ENCODE measurements around the gene CSMD2.

Gene CSMD2

DNA sequence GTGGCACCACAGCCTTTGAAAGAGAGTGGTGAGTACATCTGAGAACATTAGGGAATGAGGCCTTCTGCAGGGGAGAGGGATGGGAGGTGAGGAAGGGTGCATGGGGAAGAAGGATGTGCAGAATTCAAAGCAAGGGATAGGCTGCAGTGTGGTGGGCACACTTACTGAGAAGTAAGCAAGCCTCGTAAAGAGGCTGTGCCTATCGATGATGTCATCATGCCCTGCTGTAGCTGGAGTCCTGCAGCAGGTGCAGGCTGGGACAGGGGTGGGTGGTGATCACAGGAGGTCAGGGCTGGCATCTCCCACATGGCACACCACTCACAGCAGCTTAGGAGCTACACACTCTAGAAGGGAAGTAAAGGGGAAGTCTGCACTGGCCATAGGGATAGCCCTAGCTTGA, 676.4 kb downstream of the CSMD2 start:
- no peaks in the 10 kb centered on the region for H3K27me3 ChIP-seq
- H3K36me3 ChIP-seq = no peaks in the 10 kb centered on the region

GRCh38 chr1:33482412-33482811, 682.6 kb downstream of the CSMD2 start:
- Histone ChIP-seq H3K9me3 (no peaks in the 10 kb centered on the region), H3K4me3 (ENCODE audit: low read depth in 1 of 2, low read length in 1 of 2) (no peak overlapping the region), H3K27me3 (no peaks in the 10 kb centered on the region), H3K36me3 (no peaks in the 10 kb centered on the region), H3K27ac (no peak overlapping the region), H3K4me1 (ENCODE audit: control insufficient read depth in 1 of 2, insufficient read depth in 1 of 2, low read depth in 1 of 2, low read length in 1 of 2) (no peaks in the 10 kb centered on the region)
- TF ChIP-seq, protein P1, sequence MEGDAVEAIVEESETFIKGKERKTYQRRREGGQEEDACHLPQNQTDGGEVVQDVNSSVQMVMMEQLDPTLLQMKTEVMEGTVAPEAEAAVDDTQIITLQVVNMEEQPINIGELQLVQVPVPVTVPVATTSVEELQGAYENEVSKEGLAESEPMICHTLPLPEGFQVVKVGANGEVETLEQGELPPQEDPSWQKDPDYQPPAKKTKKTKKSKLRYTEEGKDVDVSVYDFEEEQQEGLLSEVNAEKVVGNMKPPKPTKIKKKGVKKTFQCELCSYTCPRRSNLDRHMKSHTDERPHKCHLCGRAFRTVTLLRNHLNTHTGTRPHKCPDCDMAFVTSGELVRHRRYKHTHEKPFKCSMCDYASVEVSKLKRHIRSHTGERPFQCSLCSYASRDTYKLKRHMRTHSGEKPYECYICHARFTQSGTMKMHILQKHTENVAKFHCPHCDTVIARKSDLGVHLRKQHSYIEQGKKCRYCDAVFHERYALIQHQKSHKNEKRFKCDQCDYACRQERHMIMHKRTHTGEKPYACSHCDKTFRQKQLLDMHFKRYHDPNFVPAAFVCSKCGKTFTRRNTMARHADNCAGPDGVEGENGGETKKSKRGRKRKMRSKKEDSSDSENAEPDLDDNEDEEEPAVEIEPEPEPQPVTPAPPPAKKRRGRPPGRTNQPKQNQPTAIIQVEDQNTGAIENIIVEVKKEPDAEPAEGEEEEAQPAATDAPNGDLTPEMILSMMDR (IDR thresholded peaks at IDR 0.05) = no peak

More for the DNA sequence above, 676.4 kb downstream of the CSMD2 start:
- TF ChIP-seq, protein P1 (IDR thresholded peaks at IDR 0.05) = no peak
- Histone ChIP-seq H3K9me3 (no peaks in the 10 kb centered on the region), H3K4me1 (ENCODE audit: control insufficient read depth in 1 of 2, insufficient read depth in 1 of 2, low read depth in 1 of 2, low read length in 1 of 2) (no peaks in the 10 kb centered on the region), H3K4me3 (ENCODE audit: low read depth in 1 of 2, low read length in 1 of 2) (no peak overlapping the region), H3K27ac (no peak overlapping the region)

DNA sequence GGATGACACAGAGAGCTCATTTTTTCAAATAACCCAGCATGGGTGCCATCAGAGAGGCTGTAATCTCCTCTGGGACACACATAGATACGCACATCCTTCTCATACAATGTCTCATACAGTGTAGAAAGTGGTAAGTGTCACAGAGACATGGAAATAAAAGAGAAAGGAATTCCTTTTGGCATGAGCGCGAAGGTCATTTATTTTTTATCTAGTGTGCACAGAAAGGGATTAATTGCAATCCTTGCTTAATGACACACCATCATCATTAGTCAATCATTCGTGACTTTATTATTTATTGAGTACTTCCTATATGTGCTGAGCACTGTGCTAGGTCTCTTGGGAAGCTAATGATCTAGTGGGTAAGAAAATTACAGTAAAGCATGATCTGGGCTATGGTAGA, 687.6 kb downstream of the CSMD2 start:
- no peaks in the 10 kb centered on the region for H3K36me3 ChIP-seq
- no peak overlapping the region for H3K4me3 ChIP-seq (ENCODE audit: low read depth in 1 of 2, low read length in 1 of 2)
- H3K9me3 ChIP-seq = no peaks in the 10 kb centered on the region
- no peaks in the 10 kb centered on the region for H3K27me3 ChIP-seq
- no peak overlapping the region for H3K27ac ChIP-seq
- H3K4me1 ChIP-seq (ENCODE audit: control insufficient read depth in 1 of 2, insufficient read depth in 1 of 2, low read depth in 1 of 2, low read length in 1 of 2) = peaks cover 2 to 3% of the 10 kb centered on the region in 2 experiments
- TF ChIP-seq, protein P1 (IDR thresholded peaks at IDR 0.05) = no peak

DNA sequence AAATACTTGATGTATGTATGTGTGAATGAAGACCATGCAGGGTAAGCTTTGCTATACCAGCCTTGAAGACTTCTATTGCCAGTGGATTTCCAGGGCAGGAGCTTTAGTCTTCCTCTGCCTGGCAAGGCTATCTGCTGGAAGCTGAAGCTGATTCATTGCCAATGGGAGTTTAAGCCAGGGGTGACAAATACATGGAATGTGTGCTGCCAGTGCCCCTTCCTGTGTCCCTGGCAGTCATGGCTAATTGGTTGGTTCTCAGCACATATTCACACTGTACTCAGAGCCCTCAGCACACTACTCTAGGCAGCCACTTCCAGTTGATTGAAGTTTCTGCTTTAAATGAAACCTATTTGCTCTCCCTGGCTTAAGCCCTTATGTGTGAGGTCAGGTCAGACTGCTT, 691.1 kb downstream of the CSMD2 start:
- TF ChIP-seq, protein P1 (IDR thresholded peaks at IDR 0.05) = no peak
- Histone ChIP-seq H3K27me3 (no peaks in the 10 kb centered on the region), H3K27ac (no peak overlapping the region), H3K4me3 (ENCODE audit: low read depth in 1 of 2, low read length in 1 of 2) (no peak overlapping the region), H3K36me3 (no peaks in the 10 kb centered on the region), H3K4me1 (ENCODE audit: control insufficient read depth in 1 of 2, insufficient read depth in 1 of 2, low read depth in 1 of 2, low read length in 1 of 2) (peaks cover 8 to 12% of the 10 kb centered on the region in 2 experiments), H3K9me3 (no peaks in the 10 kb centered on the region)

GRCh38 chr1:33472269-33472980, 692.6 kb downstream of the CSMD2 start, which contains the start of gene ZSCAN20:
Gene ZSCAN20, plus strand, starts transcription at chr1:33472645. Its CDS starts 6,644 bp downstream, at chr1:33479289.
- Histone ChIP-seq H3K36me3 (no peaks in the 10 kb centered on the region), H3K4me1 (ENCODE audit: control insufficient read depth in 1 of 2, insufficient read depth in 1 of 2, low read depth in 1 of 2, low read length in 1 of 2) (peaks cover 8 to 12% of the 10 kb centered on the region in 2 experiments), H3K27ac (no peak within 1 kb of the TSS), H3K27me3 (no peaks in the 10 kb centered on the region), H3K4me3 (ENCODE audit: low read depth in 1 of 2, low read length in 1 of 2) (peak within 1 kb of the TSS; percentile 53 to 55), H3K9me3 (no peaks in the 10 kb centered on the region)
- TF ChIP-seq, protein P1 (IDR thresholded peaks at IDR 0.05) = no peak

Data from neutrophil (primary cell).